Measurements from ENCODE around the gene KATNAL1. TPM values are rescaled to one million over a fixed set of nuclear protein-coding genes. Genes with fewer than 3 reads are reported as not detected.
"Not testable (repeated sequence)": the region's sequence is repeated elsewhere in the genome, so short reads cannot be mapped to it uniquely, and the experiment has no call there.

The KATNAL1 gene
- total and polyA plus RNA-seq, 10 of the 15 experiments (the other 5 are each of a cell fraction or from before 2014, with no cell fraction given): 6.5 to 18.7 (median 11.7) TPM

GRCh38 chr13:30174250-30174649, 133.1 kb downstream of the KATNAL1 start:
- H3K9ac ChIP-seq (ENCODE audit: control insufficient read depth, insufficient read depth, low read length); CTCF ChIA-PET; H3K36me3 ChIP-seq (ENCODE audit: control insufficient read depth in 2 of 2, insufficient read depth in 2 of 2, low read length in 1 of 2); BruUV-seq (replicated peaks); H3K79me2 ChIP-seq (ENCODE audit: control insufficient read depth, insufficient read depth, low read length); H3K4me2 ChIP-seq (ENCODE audit: control insufficient read depth, insufficient read depth); FAIRE-seq; H3K27ac ChIP-seq (ENCODE audit: control insufficient read depth, insufficient read depth); POLR2A ChIA-PET; H4K20me1 ChIP-seq (ENCODE audit: control insufficient read depth, insufficient read depth); in situ Hi-C loops (cut with MboI); H3K4me1 ChIP-seq (ENCODE audit: control insufficient read depth, insufficient read depth, low read length); H3K27me3 ChIP-seq (replicated peaks in 1 of 2; ENCODE audit: control insufficient read depth in 2 of 2, insufficient read depth in 2 of 2, low read length in 1 of 2); DNase-seq (ENCODE audit: low read depth, low spot score); H2AFZ ChIP-seq (ENCODE audit: control insufficient read depth, low read depth, low read length); RAD21 ChIA-PET (ENCODE audit: unreplicated experiment); H3K4me3 ChIP-seq; SMC1A ChIA-PET (ENCODE audit: uncharacterized antibody, unreplicated experiment); intact Hi-C loops (cut with micrococcal nuclease; ENCODE audit: unreplicated experiment); H3K9me3 ChIP-seq (replicated peaks; ENCODE audit: control insufficient read depth, insufficient read depth, low read length): not testable (repeated sequence)
- TF ChIP-seq SPI1 (IDR thresholded peaks at IDR 0.05; ENCODE audit: borderline replicate concordance, insufficient read depth, low read depth, low read length) (peak; percentile 87), DPF2 (IDR thresholded peaks at IDR 0.05) (0 out of 2 replicates have a peak, but pooled peaks have one; percentile 21)
- peak; percentile 75 for ATAC-seq
- 58% methylated on average over 6 of the region's 6 CpGs for WGBS (ENCODE audit: insufficient coverage, insufficient replicate concordance, low lambda C conversion rate, missing lambda C conversion rate)

GRCh38 chr13:30173303-30173610, 134.1 kb downstream of the KATNAL1 start:
- no peak for FAIRE-seq
- 70% methylated on average over 5 of the region's 5 CpGs for WGBS (ENCODE audit: insufficient coverage, insufficient replicate concordance, low lambda C conversion rate, missing lambda C conversion rate)

More at GRCh38 chr13:30173303-30173610, 134.1 kb downstream of the KATNAL1 start:
- H3K27me3 ChIP-seq (replicated peaks in 1 of 2; ENCODE audit: control insufficient read depth in 2 of 2, insufficient read depth in 2 of 2, low read length in 1 of 2): no peaks in the 10 kb centered on the region
- H4K20me1 ChIP-seq (ENCODE audit: control insufficient read depth, insufficient read depth): no peaks in the 10 kb centered on the region
- CTCF ChIA-PET: interaction anchor here (0.6 kb wide), 1 partner anchor 27 kb away, joined by 3 read pairs; no protein-coding TSS in a partner anchor
- SMC1A ChIA-PET (ENCODE audit: uncharacterized antibody, unreplicated experiment): interaction anchor here (0.6 to 1.0 kb wide), 2 partner anchors 68 to 400 kb away, joined by 3 read pairs; no protein-coding TSS in a partner anchor
- H3K4me2 ChIP-seq (ENCODE audit: control insufficient read depth, insufficient read depth): no peak overlapping the region
- no peaks in the 10 kb centered on the region for H3K79me2 ChIP-seq (ENCODE audit: control insufficient read depth, insufficient read depth, low read length)
- ATAC-seq (no peak), DNase-seq (ENCODE audit: low read depth, low spot score) (no peak)
- H3K4me3 ChIP-seq: no peak overlapping the region
- peaks cover 6% of the 10 kb centered on the region; the same call in 1 of the 2 replicates for H3K4me1 ChIP-seq (ENCODE audit: control insufficient read depth, insufficient read depth, low read length)
- RAD21 ChIA-PET (ENCODE audit: unreplicated experiment): no interaction called here
- intact Hi-C loops (cut with micrococcal nuclease; ENCODE audit: unreplicated experiment) (no loop called here), in situ Hi-C loops (cut with MboI) (no loop called here)
- BruUV-seq (replicated peaks): no TSS peak
- H3K9ac ChIP-seq (ENCODE audit: control insufficient read depth, insufficient read depth, low read length): no peak overlapping the region
- H3K9me3 ChIP-seq (replicated peaks; ENCODE audit: control insufficient read depth, insufficient read depth, low read length): no peaks in the 10 kb centered on the region
- TF ChIP-seq ZNF622 (IDR thresholded peaks at IDR 0.05): no peak
- TF ChIP-seq MEF2B (IDR thresholded peaks at IDR 0.05; ENCODE audit: partially characterized antibody, poor library complexity, severe bottlenecking): no peak
- TF ChIP-seq ESRRA (IDR thresholded peaks at IDR 0.05; ENCODE audit: low read length): no peak
- TF ChIP-seq RAD51 (IDR thresholded peaks at IDR 0.05): no peak
- TF ChIP-seq PBX3 (IDR thresholded peaks at IDR 0.05; ENCODE audit: insufficient replicate concordance, low read depth, low read length): no peak
- TF ChIP-seq ZZZ3 (IDR thresholded peaks at IDR 0.05; ENCODE audit: control insufficient read depth, insufficient read length, low read depth): no peak
- no peak for TF ChIP-seq PAX5 (IDR thresholded peaks at IDR 0.05; ENCODE audit: borderline replicate concordance, low read depth, low read length)
- TF ChIP-seq IRF3 (IDR thresholded peaks at IDR 0.05): no peak
- H3K36me3 ChIP-seq (ENCODE audit: control insufficient read depth in 2 of 2, insufficient read depth in 2 of 2, low read length in 1 of 2): no peaks in the 10 kb centered on the region
- H2AFZ ChIP-seq (ENCODE audit: control insufficient read depth, low read depth, low read length): no peak overlapping the region
- no peak overlapping the region for H3K27ac ChIP-seq (ENCODE audit: control insufficient read depth, insufficient read depth)
- POLR2A ChIA-PET: no interaction called here
